Measurements from ENCODE around the gene C1R. TPM values are rescaled to one million over a fixed set of nuclear protein-coding genes. Genes with fewer than 3 reads are reported as not detected.

The C1R gene
- total and polyA plus RNA-seq, 5 donors from 2014 or later, result 1.4 to 4.6 (median 2.2) TPM

GRCh38 chr12:7125632-7126227 lies 33.5 kb upstream of the C1R start:
- Mint-ChIP-seq H3K4me1 (peaks cover 0 to 19% (median 4%) of the 10 kb centered on the region in 4 donors), H3K27me3 (no peaks in the 10 kb centered on the region), H3K36me3 (peaks cover 8% of the 10 kb centered on the region), H3K4me3 (peak overlapping the region in 2 of 4 donors; percentile 21 to 46), H3K9me3 (no peaks in the 10 kb centered on the region), H3K27ac (no peak overlapping the region)
- Histone ChIP-seq H3K27ac (ENCODE audit: insufficient read depth, low read length, poor library complexity, severe bottlenecking) (no peak overlapping the region), H3K4me1 (ENCODE audit: control insufficient read depth, insufficient read depth, low read length, poor library complexity, severe bottlenecking) (peaks cover 10% of the 10 kb centered on the region), H3K4me3 (ENCODE audit: low read depth, low read length) (no peak overlapping the region), H3K36me3 (ENCODE audit: control insufficient read depth, insufficient read depth, low read length) (no peaks in the 10 kb centered on the region), H3K27me3 (ENCODE audit: control insufficient read depth, insufficient read depth, low read length) (no peaks in the 10 kb centered on the region), H3K9me3 (ENCODE audit: control insufficient read depth in 2 of 2, low read length in 2 of 2) (no peaks in the 10 kb centered on the region)
- ATAC-seq (ENCODE audit: low read depth in 2 of 2) (no peak), DNase-seq (no peak)

GRCh38 chr12:7123806-7124522 lies 31.7 kb upstream of the C1R start:
- Mint-ChIP-seq H3K9me3 (no peaks in the 10 kb centered on the region), H3K4me3 (peak overlapping the region in 1 of 4 donors; percentile 43), H3K4me1 (peaks cover 0 to 9% (median 1%) of the 10 kb centered on the region in 4 donors), H3K27ac (peak overlapping the region in 1 of 3 donors; percentile 29), H3K36me3 (peaks cover 8% of the 10 kb centered on the region), H3K27me3 (no peaks in the 10 kb centered on the region)
- Histone ChIP-seq H3K4me1 (ENCODE audit: control insufficient read depth, insufficient read depth, low read length, poor library complexity, severe bottlenecking) (no peaks in the 10 kb centered on the region), H3K4me3 (ENCODE audit: low read depth, low read length) (no peak overlapping the region), H3K36me3 (ENCODE audit: control insufficient read depth, insufficient read depth, low read length) (no peaks in the 10 kb centered on the region), H3K27me3 (ENCODE audit: control insufficient read depth, insufficient read depth, low read length) (no peaks in the 10 kb centered on the region), H3K27ac (ENCODE audit: insufficient read depth, low read length, poor library complexity, severe bottlenecking) (no peak overlapping the region), H3K9me3 (ENCODE audit: control insufficient read depth in 2 of 2, low read length in 2 of 2) (no peaks in the 10 kb centered on the region)
- DNase-seq (no peak), ATAC-seq (ENCODE audit: low read depth in 2 of 2) (no peak)

- peak overlapping the region in 1 of 4 donors; percentile 12 for H3K4me3 Mint-ChIP-seq
- no peaks in the 10 kb centered on the region for H3K9me3 ChIP-seq (ENCODE audit: control insufficient read depth in 2 of 2, low read length in 2 of 2)
- H3K36me3 Mint-ChIP-seq, result peaks cover 12% of the 10 kb centered on the region
- H3K27me3 ChIP-seq (ENCODE audit: control insufficient read depth, insufficient read depth, low read length), result no peaks in the 10 kb centered on the region
- no peak for DNase-seq
- H3K4me1 Mint-ChIP-seq, result peaks cover 0 to 3% (median 1%) of the 10 kb centered on the region in 4 donors
- no peak for ATAC-seq (ENCODE audit: low read depth in 2 of 2)
- peaks cover 3% of the 10 kb centered on the region for H3K36me3 ChIP-seq (ENCODE audit: control insufficient read depth, insufficient read depth, low read length)
- H3K9me3 Mint-ChIP-seq, result no peaks in the 10 kb centered on the region
- H3K4me1 ChIP-seq (ENCODE audit: control insufficient read depth, insufficient read depth, low read length, poor library complexity, severe bottlenecking), result no peaks in the 10 kb centered on the region
- no peak overlapping the region for H3K4me3 ChIP-seq (ENCODE audit: low read depth, low read length)
- H3K27ac Mint-ChIP-seq, result peak overlapping the region in 2 of 3 donors; percentile 27 to 29
- H3K27me3 Mint-ChIP-seq, result no peaks in the 10 kb centered on the region
- no peak overlapping the region for H3K27ac ChIP-seq (ENCODE audit: insufficient read depth, low read length, poor library complexity, severe bottlenecking)
Measured at GRCh38 chr12:7122811-7123769, 30.8 kb upstream of the C1R start.

- H3K9me3 ChIP-seq (ENCODE audit: control insufficient read depth in 2 of 2, low read length in 2 of 2), result no peaks in the 10 kb centered on the region
- peaks cover 3% of the 10 kb centered on the region for H3K36me3 ChIP-seq (ENCODE audit: control insufficient read depth, insufficient read depth, low read length)
- DNase-seq (no peak), ATAC-seq (ENCODE audit: low read depth in 2 of 2) (no peak)
- Mint-ChIP-seq H3K27me3 (no peaks in the 10 kb centered on the region), H3K4me3 (no peak overlapping the region), H3K9me3 (no peaks in the 10 kb centered on the region), H3K27ac (no peak overlapping the region), H3K36me3 (peaks cover 11% of the 10 kb centered on the region), H3K4me1 (peaks cover 0 to 2% (median 0%) of the 10 kb centered on the region in 4 donors)
- no peaks in the 10 kb centered on the region for H3K27me3 ChIP-seq (ENCODE audit: control insufficient read depth, insufficient read depth, low read length)
- no peaks in the 10 kb centered on the region for H3K4me1 ChIP-seq (ENCODE audit: control insufficient read depth, insufficient read depth, low read length, poor library complexity, severe bottlenecking)
- H3K4me3 ChIP-seq (ENCODE audit: low read depth, low read length), result no peak overlapping the region
- H3K27ac ChIP-seq (ENCODE audit: insufficient read depth, low read length, poor library complexity, severe bottlenecking), result no peak overlapping the region
Measured at GRCh38 chr12:7121324-7121723, 29.1 kb upstream of the C1R start.

GRCh38 chr12:7120166-7120565 lies 27.9 kb upstream of the C1R start:
- Histone ChIP-seq H3K4me1 (ENCODE audit: control insufficient read depth, insufficient read depth, low read length, poor library complexity, severe bottlenecking) (no peaks in the 10 kb centered on the region), H3K4me3 (ENCODE audit: low read depth, low read length) (no peak overlapping the region), H3K9me3 (ENCODE audit: control insufficient read depth in 2 of 2, low read length in 2 of 2) (no peaks in the 10 kb centered on the region), H3K27ac (ENCODE audit: insufficient read depth, low read length, poor library complexity, severe bottlenecking) (no peak overlapping the region), H3K36me3 (ENCODE audit: control insufficient read depth, insufficient read depth, low read length) (peaks cover 11% of the 10 kb centered on the region), H3K27me3 (ENCODE audit: control insufficient read depth, insufficient read depth, low read length) (no peaks in the 10 kb centered on the region)
- Mint-ChIP-seq H3K27ac (no peak overlapping the region), H3K4me1 (peaks cover 0 to 2% (median 0%) of the 10 kb centered on the region in 4 donors), H3K36me3 (peaks cover 16% of the 10 kb centered on the region), H3K9me3 (no peaks in the 10 kb centered on the region), H3K27me3 (no peaks in the 10 kb centered on the region), H3K4me3 (no peak overlapping the region)
- ATAC-seq (ENCODE audit: low read depth in 2 of 2) (no peak), DNase-seq (no peak)

GRCh38 chr12:7118881-7119280 lies 26.6 kb upstream of the C1R start:
- H3K27ac ChIP-seq (ENCODE audit: insufficient read depth, low read length, poor library complexity, severe bottlenecking), result no peak overlapping the region
- no peak for DNase-seq
- H3K4me3 Mint-ChIP-seq, result no peak overlapping the region
- H3K27ac Mint-ChIP-seq, result no peak overlapping the region
- H3K9me3 ChIP-seq (ENCODE audit: control insufficient read depth in 2 of 2, low read length in 2 of 2), result no peaks in the 10 kb centered on the region
- peaks cover 17% of the 10 kb centered on the region for H3K36me3 ChIP-seq (ENCODE audit: control insufficient read depth, insufficient read depth, low read length)
- H3K4me1 Mint-ChIP-seq, result peaks cover 0 to 5% (median 3%) of the 10 kb centered on the region in 4 donors
- H3K9me3 Mint-ChIP-seq, result no peaks in the 10 kb centered on the region
- H3K36me3 Mint-ChIP-seq, result peaks cover 17% of the 10 kb centered on the region
- H3K27me3 ChIP-seq (ENCODE audit: control insufficient read depth, insufficient read depth, low read length), result no peaks in the 10 kb centered on the region
- H3K4me1 ChIP-seq (ENCODE audit: control insufficient read depth, insufficient read depth, low read length, poor library complexity, severe bottlenecking), result no peaks in the 10 kb centered on the region
- ATAC-seq (ENCODE audit: low read depth in 2 of 2), result no peak
- no peak overlapping the region for H3K4me3 ChIP-seq (ENCODE audit: low read depth, low read length)
- H3K27me3 Mint-ChIP-seq, result no peaks in the 10 kb centered on the region

- DNase-seq, result no peak
- Mint-ChIP-seq H3K27me3 (no peaks in the 10 kb centered on the region), H3K9me3 (no peaks in the 10 kb centered on the region), H3K27ac (no peak overlapping the region), H3K4me1 (peaks cover 4 to 11% (median 7%) of the 10 kb centered on the region in 4 donors), H3K36me3 (peaks cover 14% of the 10 kb centered on the region), H3K4me3 (no peak overlapping the region)
- Histone ChIP-seq H3K4me1 (ENCODE audit: control insufficient read depth, insufficient read depth, low read length, poor library complexity, severe bottlenecking) (peaks cover 4% of the 10 kb centered on the region), H3K4me3 (ENCODE audit: low read depth, low read length) (no peak overlapping the region), H3K36me3 (ENCODE audit: control insufficient read depth, insufficient read depth, low read length) (peaks cover 17% of the 10 kb centered on the region), H3K9me3 (ENCODE audit: control insufficient read depth in 2 of 2, low read length in 2 of 2) (no peaks in the 10 kb centered on the region), H3K27me3 (ENCODE audit: control insufficient read depth, insufficient read depth, low read length) (no peaks in the 10 kb centered on the region), H3K27ac (ENCODE audit: insufficient read depth, low read length, poor library complexity, severe bottlenecking) (no peak overlapping the region)
- ATAC-seq (ENCODE audit: low read depth in 2 of 2), result no peak
Measured at GRCh38 chr12:7117670-7118069, 25.4 kb upstream of the C1R start.

Data from CD4-positive, CD25-positive, alpha-beta regulatory T cell (primary cell).